Nephron (organoid): ENCODE measurements around the gene HELZ2.

Experiments used
- H3K27ac Mint-ChIP-seq, 3 experiments: 2 replicates each; pipeline ENCODE4 v1.8.0; 2020; ENCODE audit warnings: mixed read lengths in 3 of 3, mild to moderate bottlenecking in 2 of 3, moderate library complexity in 1 of 3
- H3K27me3 Mint-ChIP-seq: 2 replicates; pipeline ENCODE4 v1.8.0; 2021; ENCODE audit warnings: low read depth, mild to moderate bottlenecking, moderate library complexity, mixed read lengths
- H3K36me3 Mint-ChIP-seq: 2 replicates; pipeline ENCODE4 v1.8.0; 2020; ENCODE audit warnings: low read depth, mixed read lengths
- H3K4me1 Mint-ChIP-seq: 2 replicates; pipeline ENCODE4 v1.8.0; 2020; ENCODE audit warnings: mixed read lengths
- H3K4me3 Mint-ChIP-seq, 3 experiments: 2 replicates each; pipeline ENCODE4 v1.8.0; 2020; ENCODE audit warnings: mild to moderate bottlenecking in 3 of 3, mixed read lengths in 3 of 3, moderate library complexity in 2 of 3
- H3K9me3 Mint-ChIP-seq: 2 replicates; pipeline ENCODE4 v1.8.0; 2020; ENCODE audit warnings: mixed read lengths
- CTCF ChIP-seq, 3 experiments: fragments of 200-600 bp; sonication (generic); IDR thresholded peaks; one replicate each; pipeline ENCODE4 v1.5.0; 2021; ENCODE audit warnings: antibody characterized with exemption in 3 of 3; ENCODE audit not compliant: unreplicated experiment in 3 of 3

HELZ2 gene

GRCh38 chr20:63529861-63530787 lies 43.9 kb downstream of the HELZ2 start:
- H3K27ac Mint-ChIP-seq = no peak overlapping the region
- peaks cover 4% of the 10 kb centered on the region for H3K27me3 Mint-ChIP-seq
- H3K4me3 Mint-ChIP-seq = no peak overlapping the region
- no peak for TF ChIP-seq CTCF (IDR thresholded peaks at IDR 0.05; ENCODE audit: unreplicated experiment in 3 of 3)
- no peaks in the 10 kb centered on the region for H3K9me3 Mint-ChIP-seq
- no peaks in the 10 kb centered on the region for H3K4me1 Mint-ChIP-seq
- H3K36me3 Mint-ChIP-seq = no peaks in the 10 kb centered on the region

GRCh38 chr20:63529180-63529860 lies 44.7 kb downstream of the HELZ2 start:
- H3K27me3 Mint-ChIP-seq = peaks cover 4% of the 10 kb centered on the region

GRCh38 chr20:63527184-63527583 lies 46.9 kb downstream of the HELZ2 start:
- peak overlapping the region in 1 of 3 experiments; percentile 19 for H3K4me3 Mint-ChIP-seq
- peaks cover 4% of the 10 kb centered on the region for H3K27me3 Mint-ChIP-seq
- H3K27ac Mint-ChIP-seq = no peak overlapping the region
- peaks cover 13% of the 10 kb centered on the region for H3K36me3 Mint-ChIP-seq
- H3K4me1 Mint-ChIP-seq = peaks cover 7% of the 10 kb centered on the region
- no peak for TF ChIP-seq CTCF (IDR thresholded peaks at IDR 0.05; ENCODE audit: unreplicated experiment in 3 of 3)
- no peaks in the 10 kb centered on the region for H3K9me3 Mint-ChIP-seq

More at GRCh38 chr20:63529180-63529860, 44.7 kb downstream of the HELZ2 start:
- Mint-ChIP-seq H3K27ac (no peak overlapping the region), H3K4me3 (no peak overlapping the region), H3K9me3 (no peaks in the 10 kb centered on the region), H3K4me1 (peaks cover 7% of the 10 kb centered on the region), H3K36me3 (no peaks in the 10 kb centered on the region)
- TF ChIP-seq CTCF (IDR thresholded peaks at IDR 0.05; ENCODE audit: unreplicated experiment in 3 of 3) = no peak

GRCh38 chr20:63525971-63526370 lies 48.1 kb downstream of the HELZ2 start:
- Mint-ChIP-seq H3K4me3 (no peak overlapping the region), H3K27ac (no peak overlapping the region), H3K4me1 (peaks cover 7% of the 10 kb centered on the region), H3K36me3 (peaks cover 13% of the 10 kb centered on the region), H3K27me3 (peaks cover 3% of the 10 kb centered on the region), H3K9me3 (no peaks in the 10 kb centered on the region)
- TF ChIP-seq CTCF (IDR thresholded peaks at IDR 0.05; ENCODE audit: unreplicated experiment in 3 of 3) = no peak

GRCh38 chr20:63525185-63525584 lies 48.9 kb downstream of the HELZ2 start:
- Mint-ChIP-seq H3K36me3 (peaks cover 13% of the 10 kb centered on the region), H3K4me1 (peaks cover 7% of the 10 kb centered on the region), H3K27ac (peak overlapping the region in 1 of 3 experiments; percentile 69), H3K9me3 (no peaks in the 10 kb centered on the region), H3K27me3 (no peaks in the 10 kb centered on the region), H3K4me3 (peak overlapping the region; percentile 54 to 76 (median 56))
- TF ChIP-seq CTCF (IDR thresholded peaks at IDR 0.05; ENCODE audit: unreplicated experiment in 3 of 3) = no peak
